GM10847 (cell line): ENCODE data around the gene RPS6KA6.

Experiments
- POLR2A ChIP-seq: IDR thresholded peaks from 2 replicates; pipeline ENCODE4 v1.6.1; 2011; ENCODE audit not compliant: insufficient read length; ENCODE audit errors: extremely low read depth

RPS6KA6 gene

GRCh38 chrX:84187533-84188319 lies at the start of gene RPS6KA6:
TSS of gene RPS6KA6 (minus strand) at chrX:84188199. CDS start at chrX:84187899, 300 bp downstream.
- no peak for TF ChIP-seq POLR2A

- TF ChIP-seq POLR2A, result no peak
Observed at GRCh38 chrX:84224741-84225140, 36.7 kb upstream of the RPS6KA6 start.

DNA sequence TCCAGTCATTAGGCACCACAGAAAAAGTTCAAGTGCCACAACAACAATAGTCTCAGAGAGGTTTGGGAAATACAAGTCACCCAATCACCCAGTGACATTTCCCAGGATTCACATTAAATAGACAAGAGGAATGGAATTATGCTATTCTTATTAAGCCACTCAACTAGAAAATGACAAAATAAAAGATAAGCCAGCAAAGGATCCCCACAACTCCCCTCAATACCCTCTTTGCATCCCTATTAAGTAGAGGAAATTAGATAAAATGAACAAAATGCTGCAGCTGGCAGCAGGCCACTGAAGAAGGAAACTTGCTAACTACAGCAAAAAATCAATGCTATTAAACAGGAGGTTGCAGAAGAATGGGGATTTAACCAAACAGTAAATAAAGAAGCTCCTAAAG lies 35.3 kb upstream of the RPS6KA6 start:
- TF ChIP-seq POLR2A, result no peak

DNA sequence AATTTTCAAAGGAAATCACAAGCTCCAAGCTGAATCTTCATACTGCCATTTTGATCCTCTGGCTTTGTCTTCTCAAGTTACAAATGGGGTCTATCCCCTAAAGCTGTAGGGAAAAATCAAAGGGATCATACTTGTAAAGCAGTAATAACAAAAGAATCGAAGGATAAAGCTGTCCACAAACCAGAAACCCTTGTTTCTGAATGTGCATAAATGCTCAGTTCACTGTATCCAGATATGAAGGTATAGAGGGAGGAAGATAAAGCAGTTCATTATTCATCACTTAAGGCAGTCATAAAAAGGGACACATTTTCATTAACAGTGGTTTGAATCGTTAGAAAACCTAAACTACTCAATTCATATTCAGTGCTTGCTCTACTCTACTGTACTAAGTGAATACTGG lies 33.2 kb upstream of the RPS6KA6 start:
- no peak for TF ChIP-seq POLR2A

DNA sequence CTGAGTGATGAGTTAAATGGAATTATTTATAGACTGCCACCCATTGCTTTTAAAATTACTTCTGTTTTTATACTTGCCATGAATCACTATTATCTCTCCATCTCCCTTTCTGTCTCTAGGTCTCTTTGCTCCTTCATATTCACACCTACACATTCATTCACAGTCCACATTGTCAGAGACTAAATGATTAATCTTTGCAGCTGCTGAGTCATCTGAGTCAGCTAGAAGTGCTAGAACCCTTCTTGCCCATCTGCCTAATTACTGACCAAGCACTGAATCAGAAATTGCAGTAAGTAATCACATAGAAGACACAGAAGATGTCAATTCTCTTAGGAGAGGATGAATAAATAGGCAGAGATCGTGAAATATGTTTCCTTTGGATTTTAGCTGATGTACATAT lies 31.6 kb upstream of the RPS6KA6 start:
- no peak for TF ChIP-seq POLR2A

DNA sequence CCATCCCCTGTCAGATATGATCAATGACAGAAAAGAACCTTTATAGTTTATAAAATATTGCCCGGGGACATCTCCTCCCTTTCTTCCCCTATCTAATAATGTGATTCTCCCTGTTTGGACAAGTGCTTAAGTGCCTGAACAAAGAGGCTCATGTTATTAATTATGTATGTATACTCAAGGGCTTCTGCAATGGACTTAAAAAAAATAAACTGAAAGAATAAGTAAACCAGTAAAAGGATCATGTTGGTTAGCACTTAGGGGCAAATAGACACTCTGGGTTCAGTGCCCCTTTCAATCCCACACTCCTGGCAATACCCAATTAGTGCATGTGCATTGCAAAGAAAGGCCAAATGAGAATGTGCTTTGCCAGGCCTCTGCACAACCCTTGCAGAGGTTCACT lies 30.7 kb upstream of the RPS6KA6 start:
- TF ChIP-seq POLR2A, result no peak

DNA sequence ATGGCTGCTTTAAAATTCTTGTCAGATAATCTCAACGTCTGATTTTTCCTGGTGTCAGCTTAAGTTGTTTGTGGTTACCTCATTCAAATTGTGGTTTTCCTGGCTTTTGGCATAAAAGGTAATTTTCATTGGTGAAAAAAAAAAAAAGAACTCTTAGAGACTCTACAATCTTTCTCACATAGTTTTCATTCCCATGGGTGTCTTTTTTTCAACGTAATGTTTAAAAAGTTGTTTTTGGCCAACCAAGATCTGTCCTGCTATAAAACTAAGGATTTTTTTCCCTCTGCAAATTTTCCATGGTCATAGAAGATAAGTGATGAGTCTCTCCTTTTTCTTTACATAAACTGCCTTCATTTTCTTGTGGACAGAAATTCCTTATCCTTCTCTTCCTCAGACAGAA lies 28.9 kb upstream of the RPS6KA6 start:
- TF ChIP-seq POLR2A, result no peak

DNA sequence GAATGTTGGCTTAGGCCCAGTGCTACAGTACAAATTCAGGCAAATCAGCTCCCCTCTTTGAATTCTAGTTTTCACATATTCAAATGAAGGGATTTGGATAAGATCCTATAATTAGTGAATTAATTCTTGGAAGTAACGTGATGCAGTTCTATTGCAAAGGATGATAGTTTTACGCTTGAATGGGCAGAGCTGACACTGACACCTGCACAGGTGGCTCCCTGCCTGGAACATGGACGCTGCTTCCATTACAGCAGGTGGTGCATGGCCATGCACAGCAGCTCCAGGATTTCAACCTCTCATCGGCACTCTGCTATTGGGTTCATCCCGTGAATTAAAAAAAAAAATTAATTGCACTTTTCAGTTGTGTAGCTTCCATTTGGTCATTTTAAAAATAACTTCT lies 28.4 kb upstream of the RPS6KA6 start:
- no peak for TF ChIP-seq POLR2A

DNA sequence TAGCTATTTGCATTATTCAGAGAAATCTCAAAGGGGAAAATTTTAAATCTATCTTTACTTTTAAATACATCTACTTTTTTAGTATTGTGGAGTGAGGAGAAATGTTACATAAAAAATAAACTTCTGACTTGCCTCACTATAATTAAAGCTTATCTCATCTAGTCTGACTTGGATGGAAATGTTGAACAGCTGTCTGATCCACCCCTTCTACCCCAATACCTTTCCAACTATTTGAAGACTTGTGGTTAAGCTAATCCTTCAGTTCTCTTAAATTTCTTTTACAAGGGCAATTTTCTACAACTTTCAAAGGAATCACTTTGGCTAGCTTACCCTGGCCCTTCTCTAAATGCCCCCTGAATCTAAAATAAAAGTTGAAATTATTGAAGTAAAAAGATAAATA lies 17.3 kb upstream of the RPS6KA6 start:
- no peak for TF ChIP-seq POLR2A

DNA sequence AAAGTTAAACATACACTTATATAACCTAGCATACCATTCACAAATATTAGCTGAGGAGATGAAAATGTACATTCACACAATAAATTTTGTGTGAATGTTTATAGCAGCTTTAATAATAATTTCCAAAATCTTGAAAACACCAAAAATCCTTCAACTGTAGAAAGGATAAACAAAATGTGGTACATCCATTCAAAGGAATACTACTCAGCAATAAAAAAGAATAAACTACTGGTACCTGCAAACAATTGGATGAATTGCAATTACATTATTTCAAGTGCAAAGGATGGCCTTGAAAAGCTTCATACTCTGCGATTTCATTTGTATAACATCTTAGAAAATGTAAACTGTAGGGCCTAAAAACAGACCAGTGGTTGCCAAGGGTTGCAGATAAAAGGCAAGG lies 11.7 kb upstream of the RPS6KA6 start:
- TF ChIP-seq POLR2A, result no peak

DNA sequence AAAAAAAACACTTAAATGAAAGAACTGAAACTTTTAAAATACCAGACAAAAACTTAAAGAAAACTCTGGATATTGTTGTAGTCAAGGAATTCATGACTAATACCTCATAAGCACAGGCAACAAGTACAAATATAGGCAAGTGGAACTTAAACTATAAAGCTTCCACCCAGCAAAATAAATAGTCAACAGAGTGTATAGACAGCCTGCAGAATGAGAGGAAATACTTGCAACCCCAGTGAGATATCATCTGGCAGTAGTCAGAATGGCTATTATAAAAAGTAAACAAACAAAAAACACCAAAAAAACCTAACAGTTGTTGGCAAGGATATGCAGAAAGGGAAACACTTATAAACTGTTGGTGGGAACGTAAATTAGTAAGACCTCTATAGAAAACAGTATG lies 9.6 kb upstream of the RPS6KA6 start:
- TF ChIP-seq POLR2A, result no peak

- TF ChIP-seq POLR2A, result no peak
Observed at GRCh38 chrX:84192006-84192405, 4.0 kb upstream of the RPS6KA6 start.

DNA sequence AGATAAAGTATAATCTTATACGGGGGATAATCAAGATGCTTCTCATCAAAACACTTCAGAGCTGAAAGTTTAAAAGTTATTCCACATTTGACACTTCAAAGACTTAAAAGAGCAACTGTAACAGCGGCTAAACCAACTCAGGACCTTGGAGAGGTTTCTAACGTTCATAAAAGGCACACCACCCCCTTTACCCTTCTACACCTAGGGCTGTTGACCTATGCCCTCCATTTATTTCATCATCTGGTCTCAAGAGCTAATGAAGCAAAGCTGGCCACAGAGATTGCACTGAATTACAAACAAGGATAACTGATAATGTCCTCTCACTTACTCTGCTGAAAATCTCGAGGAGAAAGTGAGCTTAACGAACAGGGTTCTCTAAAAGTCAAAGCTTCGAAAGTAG lies 1.1 kb upstream of the RPS6KA6 start:
- no peak for TF ChIP-seq POLR2A

DNA sequence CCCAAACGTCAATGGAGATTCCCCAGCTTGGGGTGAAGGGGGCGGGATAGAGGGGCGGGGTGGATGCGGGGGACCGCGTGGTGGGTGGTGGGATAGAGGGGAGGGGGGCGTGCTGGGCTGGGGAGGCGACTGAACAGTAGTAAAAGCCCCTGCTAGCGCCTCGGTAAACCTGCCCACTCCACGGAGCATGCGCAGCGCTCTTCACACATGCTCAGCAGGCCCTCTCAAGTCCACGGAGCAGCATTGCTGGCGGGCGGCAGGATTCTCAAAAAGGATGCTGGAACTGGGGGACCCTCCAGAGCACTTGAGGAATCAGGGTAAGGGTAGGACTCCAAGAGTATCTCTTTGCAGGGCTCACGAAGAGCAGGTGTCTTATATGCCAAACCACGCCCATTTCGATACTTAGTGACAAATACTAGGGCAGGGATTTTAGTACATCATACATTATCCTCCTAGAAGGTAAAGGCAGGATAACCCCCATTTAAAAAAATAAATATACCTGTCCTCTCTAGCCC lies 378 bp upstream of the RPS6KA6 start:
- TF ChIP-seq POLR2A, result no peak

DNA sequence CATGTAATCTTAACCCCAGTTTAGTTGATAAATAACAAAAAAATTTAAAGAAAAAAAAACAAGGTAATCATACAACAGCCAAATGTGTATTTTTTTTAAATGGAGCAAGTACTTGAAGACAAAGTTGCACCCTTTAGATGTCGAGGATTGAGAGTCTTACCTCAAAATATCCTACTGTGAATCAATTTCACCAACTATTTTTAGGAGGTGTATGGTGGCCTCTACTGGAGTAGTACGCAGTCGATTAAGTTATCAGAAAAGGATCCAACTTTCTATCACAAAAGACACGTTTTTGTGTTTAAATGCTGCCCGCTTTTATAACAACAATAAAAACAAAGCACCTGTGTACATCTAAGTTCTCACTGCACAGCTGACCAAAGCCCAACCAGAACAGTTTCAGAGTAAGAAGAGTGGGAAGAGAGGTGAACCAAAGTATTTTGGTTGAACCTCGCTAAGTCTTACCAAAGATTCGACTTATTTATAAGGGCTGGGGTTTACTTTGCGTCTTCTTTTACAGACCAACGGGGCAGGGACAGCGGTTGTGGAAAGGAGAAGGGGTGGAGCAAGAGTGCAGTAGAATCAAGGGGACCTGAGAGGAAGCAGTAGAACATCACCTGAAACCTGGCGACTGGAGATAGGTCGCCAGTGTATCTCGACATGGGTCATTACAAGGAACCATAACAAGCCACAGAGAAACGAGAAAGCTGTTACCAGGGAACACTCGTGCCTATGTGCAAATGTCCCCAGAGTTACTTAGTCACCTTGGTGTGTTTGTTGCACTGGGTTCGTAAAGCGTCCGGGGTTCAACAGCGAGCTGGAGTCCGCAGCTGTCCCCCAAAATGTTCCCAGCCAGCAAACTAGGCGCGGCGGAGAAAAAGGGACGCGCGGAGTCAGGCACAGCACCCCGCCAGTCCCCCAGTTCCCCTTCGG lies 1.1 kb downstream of the RPS6KA6 start:
- TF ChIP-seq POLR2A, result no peak

GRCh38 chrX:84182516-84182915 lies 5.5 kb downstream of the RPS6KA6 start:
- no peak for TF ChIP-seq POLR2A

- TF ChIP-seq POLR2A, result no peak
Observed at GRCh38 chrX:84175958-84176357, 12.0 kb downstream of the RPS6KA6 start.

DNA sequence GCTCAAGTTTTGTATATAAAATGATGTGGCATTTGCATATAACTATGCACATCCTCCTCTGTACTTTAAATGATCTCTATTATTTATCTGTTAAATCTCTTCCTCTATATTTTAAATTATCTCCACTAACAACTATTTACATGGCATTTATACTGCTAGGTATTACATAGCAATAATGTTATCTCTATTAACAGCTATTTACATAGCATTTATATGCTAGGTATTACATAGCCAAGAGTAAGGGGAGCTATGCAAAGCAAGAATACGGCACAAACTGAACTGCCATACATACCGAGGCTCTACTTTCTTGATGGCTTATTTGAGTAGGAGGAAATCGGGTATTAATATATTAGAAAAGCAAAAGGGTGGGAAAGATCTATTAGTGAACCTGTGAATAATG lies 12.7 kb downstream of the RPS6KA6 start:
- no peak for TF ChIP-seq POLR2A
